Measurements from ENCODE around the gene FRS2.

Gene FRS2

GRCh38 chr12:69464428-69464827 is 5.8 kb upstream of the FRS2 start:
- no peak for DNase-seq (ENCODE audit: low spot score)

- DNase-seq (ENCODE audit: low spot score): no peak
These were observed 3.3 kb upstream of the FRS2 start for GRCh38 chr12:69466867-69467266.

- no peak for DNase-seq (ENCODE audit: low spot score)
These were observed 2.8 kb upstream of the FRS2 start for GRCh38 chr12:69467366-69467765.

- no peak for DNase-seq (ENCODE audit: low spot score)
These were observed 1.8 kb upstream of the FRS2 start for GRCh38 chr12:69468237-69469026.

- DNase-seq (ENCODE audit: low spot score): no peak
These were observed 367 bp upstream of the FRS2 start for GRCh38 chr12:69469854-69470188.

GRCh38 chr12:69471076-69471430 is 865 bp downstream of the FRS2 start:
- DNase-seq (ENCODE audit: low spot score): no peak

- DNase-seq (ENCODE audit: low spot score): no peak
These were observed 1.6 kb downstream of the FRS2 start for GRCh38 chr12:69471667-69472385.

- DNase-seq (ENCODE audit: low spot score): no peak
These were observed 3.1 kb downstream of the FRS2 start for GRCh38 chr12:69473262-69473661.

GRCh38 chr12:69474456-69474855 is 4.3 kb downstream of the FRS2 start:
- DNase-seq (ENCODE audit: low spot score): no peak

- no peak for DNase-seq (ENCODE audit: low spot score)
These were observed 5.2 kb downstream of the FRS2 start for GRCh38 chr12:69475237-69475975.

- DNase-seq (ENCODE audit: low spot score): peak; percentile 70
These were observed 6.3 kb downstream of the FRS2 start for GRCh38 chr12:69476276-69477017.

- no peak for DNase-seq (ENCODE audit: low spot score)
These were observed 9.5 kb downstream of the FRS2 start for GRCh38 chr12:69479675-69480074.

- DNase-seq (ENCODE audit: low spot score): no peak
These were observed 10.5 kb downstream of the FRS2 start for GRCh38 chr12:69480698-69481097.

- DNase-seq (ENCODE audit: low spot score): no peak
These were observed 10.9 kb downstream of the FRS2 start for GRCh38 chr12:69481133-69481532.

GRCh38 chr12:69483700-69484099 is 13.5 kb downstream of the FRS2 start:
- DNase-seq (ENCODE audit: low spot score): no peak

GRCh38 chr12:69484428-69484827 is 14.2 kb downstream of the FRS2 start:
- no peak for DNase-seq (ENCODE audit: low spot score)

- DNase-seq (ENCODE audit: low spot score): no peak
These were observed 20.9 kb downstream of the FRS2 start for GRCh38 chr12:69490920-69491643.

GRCh38 chr12:69492739-69493138 is 22.6 kb downstream of the FRS2 start:
- no peak for DNase-seq (ENCODE audit: low spot score)

GRCh38 chr12:69495071-69495470 is 24.9 kb downstream of the FRS2 start:
- DNase-seq (ENCODE audit: low spot score): no peak

GRCh38 chr12:69497308-69498026 is 27.3 kb downstream of the FRS2 start:
- DNase-seq (ENCODE audit: low spot score): no peak

GRCh38 chr12:69500631-69501030 is 30.4 kb downstream of the FRS2 start:
- DNase-seq (ENCODE audit: low spot score): no peak
